Measurements from ENCODE around the gene FA2H.
"Not testable (repeated sequence)": the region's sequence is repeated elsewhere in the genome, so short reads cannot be mapped to it uniquely, and the experiment has no call there.

The FA2H gene

GRCh38 chr16:74770831-74771526, 3.6 kb downstream of the FA2H start:
- no peak for DNase-seq (ENCODE audit: low read depth in 2 of 2)

GRCh38 chr16:74769586-74770190, 4.9 kb downstream of the FA2H start:
- no peak for DNase-seq (ENCODE audit: low read depth in 2 of 2)

- DNase-seq (ENCODE audit: low read depth in 2 of 2) = no peak
These were observed 6.4 kb downstream of the FA2H start for GRCh38 chr16:74768239-74768638.

- DNase-seq (ENCODE audit: low read depth in 2 of 2) = no peak
These were observed 6.9 kb downstream of the FA2H start for GRCh38 chr16:74767749-74768148.

GRCh38 chr16:74766729-74767128, 7.9 kb downstream of the FA2H start:
- DNase-seq (ENCODE audit: low read depth in 2 of 2) = no peak

DNA sequence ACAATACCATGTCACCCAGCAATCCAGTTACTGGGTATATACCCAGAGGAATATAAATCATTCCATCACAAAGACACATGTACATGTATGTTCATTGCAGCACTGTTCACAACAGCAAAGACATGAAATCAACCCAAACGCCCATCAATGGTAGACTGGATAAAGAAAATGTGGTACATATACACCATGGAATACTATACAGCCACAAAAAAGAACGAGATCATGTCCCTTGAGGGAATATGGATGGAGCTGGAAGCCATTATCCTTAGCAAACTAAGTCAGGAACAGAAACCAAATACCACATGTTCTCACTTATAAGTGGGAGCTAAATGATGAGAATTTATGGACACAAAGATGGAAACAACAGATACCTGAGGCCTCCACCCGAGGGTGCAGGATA, 10.4 kb downstream of the FA2H start:
- DNase-seq (ENCODE audit: low read depth in 2 of 2) = not testable (repeated sequence)

DNA sequence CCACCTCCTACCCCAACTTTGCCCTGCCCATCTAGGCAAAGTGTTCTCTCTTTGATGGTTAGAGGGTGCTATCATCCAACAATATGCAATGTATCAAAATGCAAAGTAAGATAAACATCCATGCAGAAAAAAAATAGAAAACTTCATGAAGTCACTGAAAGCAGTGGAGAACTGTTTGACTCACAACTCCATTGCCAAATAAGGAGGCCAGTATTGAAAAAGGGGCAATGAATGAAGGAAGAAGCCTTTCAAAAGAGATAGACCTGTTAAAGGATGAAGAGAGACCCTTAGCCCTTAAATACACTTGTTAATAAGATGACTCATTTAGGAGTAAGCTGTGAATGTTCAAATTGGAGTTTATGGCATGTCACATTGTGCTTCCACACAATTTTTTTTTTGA, 13.0 kb downstream of the FA2H start:
- DNase-seq (ENCODE audit: low read depth in 2 of 2) = no peak

- DNase-seq (ENCODE audit: low read depth in 2 of 2) = no peak
These were observed 14.4 kb downstream of the FA2H start for GRCh38 chr16:74760007-74760767.

- no peak for DNase-seq (ENCODE audit: low read depth in 2 of 2)
These were observed 15.1 kb downstream of the FA2H start for GRCh38 chr16:74759564-74759963.

- no peak for DNase-seq (ENCODE audit: low read depth in 2 of 2)
These were observed 15.8 kb downstream of the FA2H start for GRCh38 chr16:74758801-74759200.

GRCh38 chr16:74757349-74757748, 17.3 kb downstream of the FA2H start:
- no peak for DNase-seq (ENCODE audit: low read depth in 2 of 2)

DNA sequence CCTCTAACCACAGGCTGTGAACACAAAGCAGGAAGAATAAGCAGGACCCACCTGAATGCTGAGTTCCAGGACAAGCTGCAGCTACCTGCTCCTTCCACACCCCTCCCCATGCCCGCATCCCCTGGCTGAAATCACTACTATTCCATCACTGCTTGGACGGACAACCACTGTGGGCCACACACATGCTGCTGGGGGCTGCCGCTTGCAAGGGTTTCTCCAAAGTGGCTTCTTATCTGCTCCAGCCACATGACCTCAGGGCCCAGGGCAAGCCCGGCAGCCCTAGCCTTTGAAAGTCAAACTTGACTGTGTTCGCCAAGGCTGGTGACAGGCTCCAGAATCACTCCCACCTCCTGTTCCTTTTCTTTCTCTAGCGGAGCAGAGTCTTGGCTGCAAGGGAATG, 18.4 kb downstream of the FA2H start:
- no peak for DNase-seq (ENCODE audit: low read depth in 2 of 2)

GRCh38 chr16:74753180-74753579, 21.4 kb downstream of the FA2H start:
- no peak for DNase-seq (ENCODE audit: low read depth in 2 of 2)

- no peak for DNase-seq (ENCODE audit: low read depth in 2 of 2)
These were observed 21.9 kb downstream of the FA2H start for GRCh38 chr16:74752756-74753155.

GRCh38 chr16:74752258-74752657, 22.4 kb downstream of the FA2H start:
- no peak for DNase-seq (ENCODE audit: low read depth in 2 of 2)

GRCh38 chr16:74751658-74752057, 23.0 kb downstream of the FA2H start:
- no peak for DNase-seq (ENCODE audit: low read depth in 2 of 2)

DNA sequence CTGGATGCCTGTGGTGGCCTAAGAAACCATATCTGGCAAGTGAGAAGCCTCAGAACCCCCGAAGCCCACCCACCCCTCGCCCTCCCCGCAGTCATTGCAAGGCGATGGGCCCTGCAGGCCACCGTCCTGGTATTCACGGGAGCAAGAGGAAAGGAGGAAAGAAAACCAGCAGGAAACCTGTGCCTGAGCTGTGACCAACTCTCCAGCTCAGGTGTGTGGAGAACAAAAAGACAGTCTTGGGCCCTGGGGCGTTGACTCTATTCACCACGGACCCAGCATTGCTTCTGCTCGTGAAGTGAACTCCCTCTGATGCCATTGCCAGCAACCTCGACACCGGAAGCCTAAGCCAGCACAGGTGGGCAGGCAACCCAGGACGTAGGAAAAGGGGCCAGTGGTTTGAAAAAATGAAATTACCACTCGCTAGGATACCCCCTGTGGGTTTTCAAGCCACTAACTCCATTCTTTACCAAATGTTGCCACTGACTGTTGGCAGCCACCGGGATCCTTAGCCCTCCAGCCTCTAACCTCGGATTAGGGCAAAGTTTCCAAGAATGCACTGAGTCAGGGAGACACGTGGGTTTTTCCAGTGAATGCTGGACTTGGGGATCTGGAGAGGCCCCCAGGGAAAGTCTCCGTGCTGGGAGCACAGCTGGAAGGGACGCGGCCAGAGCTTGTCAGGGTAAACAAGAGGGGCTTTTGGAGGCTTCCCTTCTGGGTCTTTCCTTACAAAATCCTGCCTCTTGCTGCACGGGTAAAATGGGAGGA, 25.1 kb downstream of the FA2H start:
- DNase-seq (ENCODE audit: low read depth in 2 of 2) = no peak

- no peak for DNase-seq (ENCODE audit: low read depth in 2 of 2)
These were observed 26.0 kb downstream of the FA2H start for GRCh38 chr16:74748616-74749026.

DNA sequence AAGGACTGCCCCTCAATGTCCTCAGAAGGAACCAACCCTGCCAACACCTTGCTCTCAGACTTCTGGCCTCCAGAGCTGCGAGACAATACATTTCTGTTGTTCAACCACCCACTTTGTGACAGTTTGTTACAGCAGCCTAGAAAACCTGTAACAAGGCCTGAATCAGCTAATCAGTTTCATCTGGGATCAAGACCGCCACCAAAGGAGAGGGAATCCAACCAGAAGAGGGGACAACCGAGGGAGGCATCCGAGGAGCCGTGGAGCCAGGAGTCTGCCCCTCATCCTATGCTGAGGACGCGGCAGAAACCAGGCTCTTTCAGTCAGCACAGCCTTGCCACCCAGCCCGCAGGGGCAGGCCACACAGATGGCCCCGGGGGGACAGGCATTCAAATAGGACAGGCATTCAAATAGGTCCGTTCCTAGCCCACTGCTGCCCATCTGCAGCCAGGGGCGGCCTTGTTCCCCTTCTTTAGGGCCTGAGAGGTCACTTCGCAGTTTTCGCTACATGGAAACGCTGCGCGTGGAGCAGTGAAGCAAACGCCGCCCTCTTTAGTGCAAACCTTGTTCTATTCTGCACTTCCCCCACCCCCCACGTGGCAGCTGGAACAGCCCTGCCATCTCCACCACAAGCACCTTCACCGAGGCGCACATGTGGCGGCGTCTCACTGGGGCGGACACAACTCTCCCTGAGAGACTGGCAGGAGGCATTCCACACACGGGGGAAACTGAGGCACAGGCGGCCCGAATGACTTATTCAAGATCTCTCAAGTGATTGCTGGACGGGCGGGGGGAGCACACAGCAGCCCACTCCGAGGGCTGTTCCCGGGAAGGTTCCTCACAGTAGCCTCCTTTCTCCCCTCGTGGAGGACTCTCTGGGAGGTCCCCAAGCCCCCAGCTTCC, 26.7 kb downstream of the FA2H start:
- DNase-seq (ENCODE audit: low read depth in 2 of 2) = no peak

- no peak for DNase-seq (ENCODE audit: low read depth in 2 of 2)
These were observed 28.7 kb downstream of the FA2H start for GRCh38 chr16:74745926-74746325.

DNA sequence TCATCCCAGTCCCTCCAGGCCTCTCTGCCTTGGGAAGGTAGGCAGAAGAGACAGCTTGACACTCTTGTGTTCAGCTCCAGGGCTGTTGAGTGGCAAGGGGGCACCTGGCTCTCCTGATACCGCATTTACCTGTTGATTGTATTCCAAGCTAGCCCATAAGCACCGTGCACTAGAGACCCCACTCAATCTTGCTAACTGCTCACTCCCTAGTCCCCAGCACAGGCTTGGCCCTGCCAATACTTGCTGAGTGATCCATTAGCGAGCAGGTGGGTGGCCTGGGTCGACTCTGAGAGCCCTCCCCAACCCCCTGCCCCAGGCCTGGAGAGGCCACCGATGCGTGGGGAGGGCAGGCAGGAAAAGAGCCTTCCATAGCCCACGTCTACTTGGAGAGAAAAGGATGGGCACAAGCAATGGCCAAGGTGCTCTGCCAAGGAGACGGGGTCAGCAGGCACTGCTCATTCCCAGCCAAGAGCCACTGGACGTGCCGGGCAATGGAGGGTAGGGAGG, 29.5 kb downstream of the FA2H start:
- DNase-seq (ENCODE audit: low read depth in 2 of 2) = no peak
